ENCODE data around the gene TMEM120B. TPM values are rescaled to one million over a fixed set of nuclear protein-coding genes. Genes with fewer than 3 reads are reported as not detected.
"Not testable (repeated sequence)": the region's sequence is repeated elsewhere in the genome, so short reads cannot be mapped to it uniquely, and the experiment has no call there.

The TMEM120B gene
- total RNA-seq, 1 experiment from 2014 or later = 15.5 TPM

- Mint-ChIP-seq H3K27me3 (ENCODE audit: insufficient read depth, unreplicated experiment) (no peaks in the 10 kb centered on the region), H3K27ac (ENCODE audit: unreplicated experiment) (no peak overlapping the region), H3K4me3 (ENCODE audit: unreplicated experiment) (no peak overlapping the region), H3K4me1 (ENCODE audit: low read depth, unreplicated experiment) (peaks cover 8% of the 10 kb centered on the region), H3K9me3 (ENCODE audit: unreplicated experiment) (no peaks in the 10 kb centered on the region), H3K36me3 (ENCODE audit: insufficient read depth, unreplicated experiment) (peaks cover 46% of the 10 kb centered on the region)
- TF ChIP-seq, protein P1, sequence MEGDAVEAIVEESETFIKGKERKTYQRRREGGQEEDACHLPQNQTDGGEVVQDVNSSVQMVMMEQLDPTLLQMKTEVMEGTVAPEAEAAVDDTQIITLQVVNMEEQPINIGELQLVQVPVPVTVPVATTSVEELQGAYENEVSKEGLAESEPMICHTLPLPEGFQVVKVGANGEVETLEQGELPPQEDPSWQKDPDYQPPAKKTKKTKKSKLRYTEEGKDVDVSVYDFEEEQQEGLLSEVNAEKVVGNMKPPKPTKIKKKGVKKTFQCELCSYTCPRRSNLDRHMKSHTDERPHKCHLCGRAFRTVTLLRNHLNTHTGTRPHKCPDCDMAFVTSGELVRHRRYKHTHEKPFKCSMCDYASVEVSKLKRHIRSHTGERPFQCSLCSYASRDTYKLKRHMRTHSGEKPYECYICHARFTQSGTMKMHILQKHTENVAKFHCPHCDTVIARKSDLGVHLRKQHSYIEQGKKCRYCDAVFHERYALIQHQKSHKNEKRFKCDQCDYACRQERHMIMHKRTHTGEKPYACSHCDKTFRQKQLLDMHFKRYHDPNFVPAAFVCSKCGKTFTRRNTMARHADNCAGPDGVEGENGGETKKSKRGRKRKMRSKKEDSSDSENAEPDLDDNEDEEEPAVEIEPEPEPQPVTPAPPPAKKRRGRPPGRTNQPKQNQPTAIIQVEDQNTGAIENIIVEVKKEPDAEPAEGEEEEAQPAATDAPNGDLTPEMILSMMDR (IDR thresholded peaks at IDR 0.05; ENCODE audit: insufficient read depth in 1 of 2, low read depth in 1 of 2, low read length in 1 of 2, severe bottlenecking in 1 of 2, unreplicated experiment in 1 of 2) = no peak
- ChIA-PET CTCF (interaction anchor here (0.6 to 0.9 kb wide), 2 partner anchors 14 to 111 kb away, joined by 5 to 6 read pairs; no protein-coding TSS in a partner anchor), POLR2A (no interaction called here)
- DNase-seq = no peak
- Histone ChIP-seq H3K4me3 (ENCODE audit: low read depth, low read length) (no peak overlapping the region), H3K36me3 (ENCODE audit: control insufficient read depth, insufficient read depth, low read length) (no peaks in the 10 kb centered on the region; the same call in 1 of the 2 replicates), H3K4me1 (peaks cover 30% of the 10 kb centered on the region), H3K9me3 (no peaks in the 10 kb centered on the region), H3K27me3 (replicated peaks; ENCODE audit: control insufficient read depth, insufficient read depth, low read length) (no peaks in the 10 kb centered on the region)
- no TSS peak for BruUV-seq (replicated peaks)
- intact Hi-C loops (cut with micrococcal nuclease; ENCODE audit: unreplicated experiment) = no loop called here
Observed at GRCh38 chr12:121789233-121789781, 76.8 kb downstream of the TMEM120B start.

GRCh38 chr12:121789800-121790728 lies 77.5 kb downstream of the TMEM120B start:
- peak overlapping the region; percentile 53 for H3K27ac Mint-ChIP-seq (ENCODE audit: unreplicated experiment)
- TF ChIP-seq, protein P1 (IDR thresholded peaks at IDR 0.05; ENCODE audit: insufficient read depth in 1 of 2, low read depth in 1 of 2, low read length in 1 of 2, severe bottlenecking in 1 of 2, unreplicated experiment in 1 of 2) = no peak
- intact Hi-C loops (cut with micrococcal nuclease; ENCODE audit: unreplicated experiment) = loop anchor here (5.0 kb wide), 1 partner anchor 208 kb away; the partner anchor contains the start of gene KDM2B
- BruUV-seq (replicated peaks) = no TSS peak
- Histone ChIP-seq H3K27me3 (replicated peaks; ENCODE audit: control insufficient read depth, insufficient read depth, low read length) (no peaks in the 10 kb centered on the region), H3K4me3 (ENCODE audit: low read depth, low read length) (no peak overlapping the region), H3K36me3 (ENCODE audit: control insufficient read depth, insufficient read depth, low read length) (no peaks in the 10 kb centered on the region; the same call in 1 of the 2 replicates), H3K9me3 (no peaks in the 10 kb centered on the region), H3K4me1 (peaks cover 36% of the 10 kb centered on the region)
- no peaks in the 10 kb centered on the region for H3K27me3 Mint-ChIP-seq (ENCODE audit: insufficient read depth, unreplicated experiment)
- ChIA-PET CTCF (interaction anchor here (0.9 kb wide), 1 partner anchor 15 kb away, joined by 5 read pairs; no protein-coding TSS in a partner anchor), POLR2A (no interaction called here)
- H3K4me3 Mint-ChIP-seq (ENCODE audit: unreplicated experiment) = peak overlapping the region; percentile 2
- H3K4me1 Mint-ChIP-seq (ENCODE audit: low read depth, unreplicated experiment) = peaks cover 13% of the 10 kb centered on the region
- peaks cover 53% of the 10 kb centered on the region for H3K36me3 Mint-ChIP-seq (ENCODE audit: insufficient read depth, unreplicated experiment)
- no peak for DNase-seq
- no peaks in the 10 kb centered on the region for H3K9me3 Mint-ChIP-seq (ENCODE audit: unreplicated experiment)

- DNase-seq; H3K36me3 ChIP-seq (ENCODE audit: control insufficient read depth, insufficient read depth, low read length); H3K9me3 Mint-ChIP-seq (ENCODE audit: unreplicated experiment); BruUV-seq (replicated peaks); H3K4me3 ChIP-seq (ENCODE audit: low read depth, low read length); H3K27me3 ChIP-seq (replicated peaks; ENCODE audit: control insufficient read depth, insufficient read depth, low read length); H3K9me3 ChIP-seq; H3K4me3 Mint-ChIP-seq (ENCODE audit: unreplicated experiment); CTCF ChIA-PET; H3K27me3 Mint-ChIP-seq (ENCODE audit: insufficient read depth, unreplicated experiment): not testable (repeated sequence)
- intact Hi-C loops (cut with micrococcal nuclease; ENCODE audit: unreplicated experiment) = loop anchor here (5.0 kb wide), 1 partner anchor 208 kb away; the partner anchor contains the start of gene KDM2B
- peaks cover 18% of the 10 kb centered on the region for H3K4me1 Mint-ChIP-seq (ENCODE audit: low read depth, unreplicated experiment)
- H3K4me1 ChIP-seq = peaks cover 40% of the 10 kb centered on the region
- POLR2A ChIA-PET = interaction anchor here (0.9 kb wide), 1 partner anchor 20 kb away, joined by 8 read pairs; no protein-coding TSS in a partner anchor
- peaks cover 60% of the 10 kb centered on the region for H3K36me3 Mint-ChIP-seq (ENCODE audit: insufficient read depth, unreplicated experiment)
- H3K27ac Mint-ChIP-seq (ENCODE audit: unreplicated experiment) = peak overlapping the region; percentile 53
Observed at GRCh38 chr12:121790785-121791184, 78.2 kb downstream of the TMEM120B start.
